NCI-H1694 treated with DMSO at 0.1 percent for 48 hours (cell line): ENCODE results near the gene PLK4.
"Not testable (repeated sequence)": the region's sequence is repeated elsewhere in the genome, so short reads cannot be mapped to it uniquely, and the experiment has no call there.

Experiments
- DNase-seq: peaks from one replicate; lab custom pipeline; 2025; lab: John Stamatoyannopoulos, UW

Gene PLK4

GRCh38 chr4:127916512-127916911, 35.8 kb downstream of the PLK4 start:
- DNase-seq, result no peak

GRCh38 chr4:127917151-127917550, 36.5 kb downstream of the PLK4 start:
- DNase-seq, result no peak

GRCh38 chr4:127920521-127920920, 39.8 kb downstream of the PLK4 start:
- DNase-seq, result no peak

GRCh38 chr4:127922226-127922625, 41.5 kb downstream of the PLK4 start:
- DNase-seq, result no peak

- DNase-seq, result not testable (repeated sequence)
Observed at GRCh38 chr4:127925720-127926119, 45.0 kb downstream of the PLK4 start.

- DNase-seq, result no peak
Observed at GRCh38 chr4:127930175-127930574, 49.5 kb downstream of the PLK4 start.

GRCh38 chr4:127931836-127932235, 51.1 kb downstream of the PLK4 start:
- not testable (repeated sequence) for DNase-seq

- DNase-seq, result no peak
Observed at GRCh38 chr4:127936974-127937373, 56.3 kb downstream of the PLK4 start.
